GM19193 (cell line): ENCODE data around the gene SFXN4.

Experiments used
- POLR2A ChIP-seq: IDR thresholded peaks from 4 replicates; pipeline ENCODE4 v1.6.1; 2011; ENCODE audit not compliant: insufficient read depth, insufficient read length; ENCODE audit errors: extremely low read depth

The SFXN4 gene

GRCh38 chr10:119201233-119201632 is 35.7 kb upstream of the SFXN4 start:
- no peak for TF ChIP-seq POLR2A

- no peak for TF ChIP-seq POLR2A
Observed at GRCh38 chr10:119199231-119199992, 33.9 kb upstream of the SFXN4 start.

- no peak for TF ChIP-seq POLR2A
Observed at GRCh38 chr10:119198438-119198837, 32.9 kb upstream of the SFXN4 start.

- no peak for TF ChIP-seq POLR2A
Observed at GRCh38 chr10:119197921-119198320, 32.4 kb upstream of the SFXN4 start.

GRCh38 chr10:119191881-119192280 is 26.4 kb upstream of the SFXN4 start:
- no peak for TF ChIP-seq POLR2A

GRCh38 chr10:119190954-119191785 is 25.7 kb upstream of the SFXN4 start:
- TF ChIP-seq POLR2A: no peak

- no peak for TF ChIP-seq POLR2A
Observed at GRCh38 chr10:119190353-119190752, 24.8 kb upstream of the SFXN4 start.

GRCh38 chr10:119189811-119190282 is 24.3 kb upstream of the SFXN4 start:
- TF ChIP-seq POLR2A: no peak

- TF ChIP-seq POLR2A: no peak
Observed at GRCh38 chr10:119183664-119184412, 18.3 kb upstream of the SFXN4 start.

GRCh38 chr10:119178372-119179119 is 13.0 kb upstream of the SFXN4 start, which contains the start of gene PRDX3:
PRDX3 (minus strand) TSS chr10:119178812; CDS start chr10:119178790, 22 bp downstream.
- TF ChIP-seq POLR2A: peak; percentile 93

- TF ChIP-seq POLR2A: no peak
Observed at GRCh38 chr10:119177708-119178371, 12.3 kb upstream of the SFXN4 start.

- TF ChIP-seq POLR2A: no peak
Observed at GRCh38 chr10:119176166-119176565, 10.7 kb upstream of the SFXN4 start.

GRCh38 chr10:119174109-119174508 is 8.6 kb upstream of the SFXN4 start:
- TF ChIP-seq POLR2A: no peak

- TF ChIP-seq POLR2A: no peak
Observed at GRCh38 chr10:119167041-119167440, 1.5 kb upstream of the SFXN4 start.

GRCh38 chr10:119166564-119166963 is 1.1 kb upstream of the SFXN4 start:
- no peak for TF ChIP-seq POLR2A

GRCh38 chr10:119166118-119166500 is 595 bp upstream of the SFXN4 start:
- no peak for TF ChIP-seq POLR2A
